DMS79 (cell line): ENCODE data around the gene GYPC.

Source experiments
- DNase-seq: peaks from one replicate; lab custom pipeline; 2025; lab: John Stamatoyannopoulos, UW

Gene GYPC

GRCh38 chr2:126650994-126651393 lies 5.0 kb upstream of the GYPC start:
- DNase-seq, result no peak

- DNase-seq, result no peak
Observed at GRCh38 chr2:126652323-126652891, 3.6 kb upstream of the GYPC start.

GRCh38 chr2:126653109-126653508 lies 2.8 kb upstream of the GYPC start:
- DNase-seq, result no peak

- no peak for DNase-seq
Observed at GRCh38 chr2:126653761-126654160, 2.2 kb upstream of the GYPC start.

GRCh38 chr2:126655051-126655450 lies 907 bp upstream of the GYPC start:
- no peak for DNase-seq

- DNase-seq, result no peak
Observed at GRCh38 chr2:126656431-126657147, 631 bp downstream of the GYPC start.

GRCh38 chr2:126657148-126657635 lies 1.2 kb downstream of the GYPC start:
- no peak for DNase-seq

GRCh38 chr2:126657636-126658318 lies 1.8 kb downstream of the GYPC start:
- no peak for DNase-seq

- no peak for DNase-seq
Observed at GRCh38 chr2:126658319-126658904, 2.5 kb downstream of the GYPC start.

- no peak for DNase-seq
Observed at GRCh38 chr2:126658905-126659561, 3.1 kb downstream of the GYPC start.

- no peak for DNase-seq
Observed at GRCh38 chr2:126659562-126660467, 3.9 kb downstream of the GYPC start.

GRCh38 chr2:126660971-126661370 lies 5.0 kb downstream of the GYPC start:
- no peak for DNase-seq

- no peak for DNase-seq
Observed at GRCh38 chr2:126661702-126662500, 5.9 kb downstream of the GYPC start.

- no peak for DNase-seq
Observed at GRCh38 chr2:126662621-126663020, 6.7 kb downstream of the GYPC start.

GRCh38 chr2:126663184-126663963 lies 7.4 kb downstream of the GYPC start:
- no peak for DNase-seq

GRCh38 chr2:126664234-126664633 lies 8.3 kb downstream of the GYPC start:
- DNase-seq, result no peak

GRCh38 chr2:126664639-126665038 lies 8.7 kb downstream of the GYPC start:
- DNase-seq, result no peak

- no peak for DNase-seq
Observed at GRCh38 chr2:126665483-126665882, 9.5 kb downstream of the GYPC start.

GRCh38 chr2:126668254-126668653 lies 12.3 kb downstream of the GYPC start:
- no peak for DNase-seq

- no peak for DNase-seq
Observed at GRCh38 chr2:126669772-126670171, 13.8 kb downstream of the GYPC start.
